Heart left ventricle (tissue), 13 donors: ENCODE measurements around the gene C1S.

Experiments
- POLR2A ChIP-seq, 2 donors: fragments of 450-650 bp; IDR thresholded peaks; one replicate each; pipeline ENCODE4 v1.6.1; 2017; ENCODE audit warnings: antibody characterized with exemption in 2 of 2, mild to moderate bottlenecking in 2 of 2, moderate library complexity in 2 of 2
- TF ChIP-seq, protein P1 (sequence below), 12 donors: fragments of 200-600 bp; sonication (generic) in 4 of 12; IDR thresholded peaks; one replicate each; pipeline versions ENCODE4 v1.5.0 to v1.8.0; 2018 to 2022; ENCODE audit warnings: antibody characterized with exemption in 12 of 12, mild to moderate bottlenecking in 5 of 12
- donor health status: ischemic (EF 13 %, LVEDD 7.1; RV severe dilation, severe dysfunction).
- donor health status: DM: no; HTN: yes; CAD: no.
- donor health status: DM: no; HTN: no; CAD: no.
- donor health status: ischemic (EF 25% LVEDD 6.9; RV normal size, moderate dysfunction).
- donor health status: ischemic (EF 25% LVEDD 5.7; RV mildly dilated, moderate dysfunction).
- donor health status: ischemic (EF 35%, LVEDD 5.7; RV mildly dilated, moderate dysfunction).
- donor health status: nonischemic (EF 11% LVEDD 7.7; RV severe dilation, severe dysfunction).
- donor health status: DM: yes; HTN: yes; CAD: no.
- donor health status: PGD.
- donor health status: ischemic (EF 29% LVEDD 5.4; RV normal size, mild dysfunction).
- donor health status: nonischemic (EF 23%, LVEDD 6.1; RV moderate dilation, normal function).

DNA sequence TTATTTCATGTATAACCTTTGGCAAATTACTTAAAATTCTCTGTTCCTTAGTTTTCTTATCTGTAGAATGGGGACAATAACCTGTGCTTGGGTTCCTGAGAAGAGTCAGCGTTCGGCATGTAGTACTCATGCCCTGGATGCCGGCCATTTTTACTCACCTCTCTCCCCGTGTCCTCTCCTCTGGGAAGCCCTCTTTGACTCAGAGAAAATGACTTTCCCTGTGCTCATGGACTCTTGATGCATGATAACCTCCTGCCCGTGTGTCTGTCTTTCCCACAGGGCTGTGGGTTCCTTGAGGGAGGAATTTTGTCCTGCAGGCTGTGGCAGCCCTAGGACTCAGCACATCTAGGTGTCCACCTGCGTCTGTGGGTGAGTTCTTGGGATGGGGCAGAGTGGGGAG lies 54.3 kb downstream of the C1S start:
- TF ChIP-seq POLR2A (IDR thresholded peaks at IDR 0.05): no peak
- TF ChIP-seq, protein P1, sequence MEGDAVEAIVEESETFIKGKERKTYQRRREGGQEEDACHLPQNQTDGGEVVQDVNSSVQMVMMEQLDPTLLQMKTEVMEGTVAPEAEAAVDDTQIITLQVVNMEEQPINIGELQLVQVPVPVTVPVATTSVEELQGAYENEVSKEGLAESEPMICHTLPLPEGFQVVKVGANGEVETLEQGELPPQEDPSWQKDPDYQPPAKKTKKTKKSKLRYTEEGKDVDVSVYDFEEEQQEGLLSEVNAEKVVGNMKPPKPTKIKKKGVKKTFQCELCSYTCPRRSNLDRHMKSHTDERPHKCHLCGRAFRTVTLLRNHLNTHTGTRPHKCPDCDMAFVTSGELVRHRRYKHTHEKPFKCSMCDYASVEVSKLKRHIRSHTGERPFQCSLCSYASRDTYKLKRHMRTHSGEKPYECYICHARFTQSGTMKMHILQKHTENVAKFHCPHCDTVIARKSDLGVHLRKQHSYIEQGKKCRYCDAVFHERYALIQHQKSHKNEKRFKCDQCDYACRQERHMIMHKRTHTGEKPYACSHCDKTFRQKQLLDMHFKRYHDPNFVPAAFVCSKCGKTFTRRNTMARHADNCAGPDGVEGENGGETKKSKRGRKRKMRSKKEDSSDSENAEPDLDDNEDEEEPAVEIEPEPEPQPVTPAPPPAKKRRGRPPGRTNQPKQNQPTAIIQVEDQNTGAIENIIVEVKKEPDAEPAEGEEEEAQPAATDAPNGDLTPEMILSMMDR (IDR thresholded peaks at IDR 0.05): no peak
